ENCODE results near the gene PIGM. TPM values are rescaled to one million over a fixed set of nuclear protein-coding genes. Genes with fewer than 3 reads are reported as not detected.

Gene PIGM
- total and polyA plus RNA-seq, 2 experiments from 2014 or later, result 6.3 to 10.5 TPM

DNA sequence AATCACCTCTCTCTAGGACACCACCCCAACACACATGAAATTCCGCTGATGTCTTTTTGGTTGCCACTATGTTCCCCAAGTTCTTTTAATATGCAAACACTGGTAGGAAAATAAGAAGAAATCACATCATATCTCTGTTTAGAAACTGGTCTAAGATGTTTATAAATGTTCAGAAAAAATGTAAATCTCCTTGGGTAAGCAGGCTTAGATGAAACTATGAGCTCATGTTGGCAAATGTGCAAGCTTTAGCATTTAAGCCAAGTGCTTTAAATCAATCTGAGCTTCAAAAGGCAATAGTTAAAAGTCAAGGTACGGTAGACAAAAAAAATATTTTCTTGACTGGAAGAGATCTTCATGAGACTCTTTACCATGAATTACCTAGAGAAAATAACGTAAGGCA lies 52.5 kb downstream of the PIGM start:
- H3K4me2 ChIP-seq, result peak overlapping the region; percentile 15
- H3K79me2 ChIP-seq, result no peaks in the 10 kb centered on the region
- H3K9me2 ChIP-seq (replicated peaks; ENCODE audit: insufficient read depth), result no peaks in the 10 kb centered on the region
- no peak for DNase-seq (ENCODE audit: low spot score)
- H4K20me1 ChIP-seq (ENCODE audit: insufficient read depth, poor library complexity, severe bottlenecking), result no peaks in the 10 kb centered on the region
- 54% methylated on average over 3 of the region's 3 CpGs for WGBS (ENCODE audit: low lambda C conversion rate, missing lambda C conversion rate)
- TF ChIP-seq, protein P1, sequence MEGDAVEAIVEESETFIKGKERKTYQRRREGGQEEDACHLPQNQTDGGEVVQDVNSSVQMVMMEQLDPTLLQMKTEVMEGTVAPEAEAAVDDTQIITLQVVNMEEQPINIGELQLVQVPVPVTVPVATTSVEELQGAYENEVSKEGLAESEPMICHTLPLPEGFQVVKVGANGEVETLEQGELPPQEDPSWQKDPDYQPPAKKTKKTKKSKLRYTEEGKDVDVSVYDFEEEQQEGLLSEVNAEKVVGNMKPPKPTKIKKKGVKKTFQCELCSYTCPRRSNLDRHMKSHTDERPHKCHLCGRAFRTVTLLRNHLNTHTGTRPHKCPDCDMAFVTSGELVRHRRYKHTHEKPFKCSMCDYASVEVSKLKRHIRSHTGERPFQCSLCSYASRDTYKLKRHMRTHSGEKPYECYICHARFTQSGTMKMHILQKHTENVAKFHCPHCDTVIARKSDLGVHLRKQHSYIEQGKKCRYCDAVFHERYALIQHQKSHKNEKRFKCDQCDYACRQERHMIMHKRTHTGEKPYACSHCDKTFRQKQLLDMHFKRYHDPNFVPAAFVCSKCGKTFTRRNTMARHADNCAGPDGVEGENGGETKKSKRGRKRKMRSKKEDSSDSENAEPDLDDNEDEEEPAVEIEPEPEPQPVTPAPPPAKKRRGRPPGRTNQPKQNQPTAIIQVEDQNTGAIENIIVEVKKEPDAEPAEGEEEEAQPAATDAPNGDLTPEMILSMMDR (IDR thresholded peaks at IDR 0.05; ENCODE audit: poor library complexity), result no peak
- no peak for TF ChIP-seq EZH2 (IDR thresholded peaks at IDR 0.05; ENCODE audit: borderline replicate concordance)
- no peak for TF ChIP-seq EZH2phosphoT487 (IDR thresholded peaks at IDR 0.05; ENCODE audit: low read depth, severe bottlenecking, unreplicated experiment)
- no peaks in the 10 kb centered on the region for H3K36me3 ChIP-seq (replicated peaks; ENCODE audit: insufficient read depth, low read depth)
- H3K4me1 ChIP-seq (ENCODE audit: insufficient read depth), result peaks cover 9% of the 10 kb centered on the region
- H3K4me3 ChIP-seq, result no peak overlapping the region
- H3K27me3 ChIP-seq, result no peaks in the 10 kb centered on the region
- H3K9me3 ChIP-seq (ENCODE audit: low read depth), result no peaks in the 10 kb centered on the region
- H2AFZ ChIP-seq, result no peak overlapping the region
- no peak overlapping the region for H3K27ac ChIP-seq

GRCh38 chr1:159978107-159978398 lies 53.7 kb downstream of the PIGM start:
- no peaks in the 10 kb centered on the region for H3K9me3 ChIP-seq (ENCODE audit: low read depth)
- DNase-seq (ENCODE audit: low spot score), result no peak
- TF ChIP-seq, protein P1 (IDR thresholded peaks at IDR 0.05; ENCODE audit: poor library complexity), result no peak
- no peak for TF ChIP-seq EZH2 (IDR thresholded peaks at IDR 0.05; ENCODE audit: borderline replicate concordance)
- TF ChIP-seq EZH2phosphoT487 (IDR thresholded peaks at IDR 0.05; ENCODE audit: low read depth, severe bottlenecking, unreplicated experiment), result no peak
- no peaks in the 10 kb centered on the region for H4K20me1 ChIP-seq (ENCODE audit: insufficient read depth, poor library complexity, severe bottlenecking)
- H3K9me2 ChIP-seq (replicated peaks; ENCODE audit: insufficient read depth), result no peaks in the 10 kb centered on the region
- H2AFZ ChIP-seq, result no peak overlapping the region
- peaks cover 9% of the 10 kb centered on the region for H3K4me1 ChIP-seq (ENCODE audit: insufficient read depth)
- H3K4me3 ChIP-seq, result no peak overlapping the region
- H3K36me3 ChIP-seq (replicated peaks; ENCODE audit: insufficient read depth, low read depth), result no peaks in the 10 kb centered on the region
- no peaks in the 10 kb centered on the region for H3K79me2 ChIP-seq
- H3K4me2 ChIP-seq, result no peak overlapping the region
- H3K27ac ChIP-seq, result no peak overlapping the region
- 96% methylated on average over 2 of the region's 2 CpGs for WGBS (ENCODE audit: low lambda C conversion rate, missing lambda C conversion rate)
- H3K27me3 ChIP-seq, result no peaks in the 10 kb centered on the region

- no peaks in the 10 kb centered on the region for H3K9me3 ChIP-seq (ENCODE audit: low read depth)
- peaks cover 9% of the 10 kb centered on the region for H3K4me1 ChIP-seq (ENCODE audit: insufficient read depth)
- H3K79me2 ChIP-seq, result no peaks in the 10 kb centered on the region
- no peaks in the 10 kb centered on the region for H3K27me3 ChIP-seq
- H3K4me2 ChIP-seq, result no peak overlapping the region
- WGBS (ENCODE audit: low lambda C conversion rate, missing lambda C conversion rate), result 90% methylated on average over 6 of the region's 6 CpGs
- H4K20me1 ChIP-seq (ENCODE audit: insufficient read depth, poor library complexity, severe bottlenecking), result no peaks in the 10 kb centered on the region
- no peak overlapping the region for H2AFZ ChIP-seq
- no peaks in the 10 kb centered on the region for H3K9me2 ChIP-seq (replicated peaks; ENCODE audit: insufficient read depth)
- DNase-seq (ENCODE audit: low spot score), result no peak
- no peak for TF ChIP-seq EZH2 (IDR thresholded peaks at IDR 0.05; ENCODE audit: borderline replicate concordance)
- TF ChIP-seq, protein P1 (IDR thresholded peaks at IDR 0.05; ENCODE audit: poor library complexity), result no peak
- TF ChIP-seq EZH2phosphoT487 (IDR thresholded peaks at IDR 0.05; ENCODE audit: low read depth, severe bottlenecking, unreplicated experiment), result no peak
- H3K4me3 ChIP-seq, result no peak overlapping the region
- H3K36me3 ChIP-seq (replicated peaks; ENCODE audit: insufficient read depth, low read depth), result no peaks in the 10 kb centered on the region
- H3K27ac ChIP-seq, result no peak overlapping the region
Measured at GRCh38 chr1:159977364-159978106, 54.3 kb downstream of the PIGM start.

Other genes with a start within 250 kb of the PIGM start
- not detected in 2 replicates for gene FCRL6, start 229.6 kb downstream of the PIGM start, total RNA-seq
- gene FCRL6, start 229.6 kb downstream of the PIGM start, polyA plus RNA-seq, result not detected in 2 replicates
- 0.52 and 0.57 TPM in 2 replicates for gene SLAMF8, start 205.1 kb downstream of the PIGM start, total RNA-seq
- 0.47 and 0.74 TPM in 2 replicates for gene SLAMF8, start 205.1 kb downstream of the PIGM start, polyA plus RNA-seq
- gene VSIG8, start 169.3 kb downstream of the PIGM start, total RNA-seq, result 0.33 TPM in 1 of 2 replicates, not detected in the other
- 0.13 and 0.38 TPM in 2 replicates for gene VSIG8, start 169.3 kb downstream of the PIGM start, polyA plus RNA-seq
- gene CFAP45, start 131.8 kb downstream of the PIGM start, total RNA-seq, result 0.43 TPM in 1 of 2 replicates, not detected in the other
- not detected in 2 replicates for gene CFAP45, start 131.8 kb downstream of the PIGM start, polyA plus RNA-seq
- gene TAGLN2, start 106.5 kb downstream of the PIGM start, total RNA-seq, result 122 and 124 TPM in 2 replicates
- gene TAGLN2, start 106.5 kb downstream of the PIGM start, polyA plus RNA-seq, result 284 and 292 TPM in 2 replicates
- gene IGSF9, start 86.4 kb downstream of the PIGM start, total RNA-seq, result 5.3 and 8.2 TPM in 2 replicates
- gene IGSF9, start 86.4 kb downstream of the PIGM start, polyA plus RNA-seq, result 22.5 and 25.4 TPM in 2 replicates
- not detected in 2 replicates for gene SLAMF9, start 77.8 kb downstream of the PIGM start, total RNA-seq
- not detected in 2 replicates for gene SLAMF9, start 77.8 kb downstream of the PIGM start, polyA plus RNA-seq
- not detected in 2 replicates for gene KCNJ10, start 38.2 kb upstream of the PIGM start, total RNA-seq
- gene KCNJ10, start 38.2 kb upstream of the PIGM start, polyA plus RNA-seq, result not detected in 2 replicates
- not detected in 2 replicates for gene KCNJ9, start 49.5 kb upstream of the PIGM start, total RNA-seq
- gene KCNJ9, start 49.5 kb upstream of the PIGM start, polyA plus RNA-seq, result not detected in 2 replicates
- 26.0 and 36.8 TPM in 2 replicates for gene IGSF8, start 66.6 kb upstream of the PIGM start, total RNA-seq
- gene IGSF8, start 66.6 kb upstream of the PIGM start, polyA plus RNA-seq, result 39.3 and 54.1 TPM in 2 replicates
- gene ATP1A2, start 83.8 kb upstream of the PIGM start, total RNA-seq, result 2.9 and 4.7 TPM in 2 replicates
- gene ATP1A2, start 83.8 kb upstream of the PIGM start, polyA plus RNA-seq, result 0.80 and 1.5 TPM in 2 replicates
- gene ATP1A4, start 119.6 kb upstream of the PIGM start, total RNA-seq, result 0.68 and 4.4 TPM in 2 replicates
- gene ATP1A4, start 119.6 kb upstream of the PIGM start, polyA plus RNA-seq, result 0.45 and 2.2 TPM in 2 replicates
- 0.72 TPM in 1 of 2 replicates, not detected in the other for gene CASQ1, start 158.6 kb upstream of the PIGM start, total RNA-seq
- 0.51 and 0.57 TPM in 2 replicates for gene CASQ1, start 158.6 kb upstream of the PIGM start, polyA plus RNA-seq
- gene PEA15, start 173.4 kb upstream of the PIGM start, total RNA-seq, result 61.1 and 82.3 TPM in 2 replicates
- 59.5 and 62.0 TPM in 2 replicates for gene PEA15, start 173.4 kb upstream of the PIGM start, polyA plus RNA-seq
- 85.8 and 110 TPM in 2 replicates for gene DCAF8, start 230.6 kb upstream of the PIGM start, total RNA-seq
- gene DCAF8, start 230.6 kb upstream of the PIGM start, polyA plus RNA-seq, result 95.1 and 113 TPM in 2 replicates

Data from hepatocyte (in vitro differentiated cells).